GM21717 (cell line): ENCODE measurements around the gene L3MBTL3.

Experiments used
- ATAC-seq: cut with Tn5 transposase; IDR thresholded peaks from one replicate; pipeline ENCODE4 v1.9.1; 2021; ENCODE audit warnings: mild to moderate bottlenecking, moderate library complexity; ENCODE audit not compliant: unreplicated experiment

The L3MBTL3 gene

DNA sequence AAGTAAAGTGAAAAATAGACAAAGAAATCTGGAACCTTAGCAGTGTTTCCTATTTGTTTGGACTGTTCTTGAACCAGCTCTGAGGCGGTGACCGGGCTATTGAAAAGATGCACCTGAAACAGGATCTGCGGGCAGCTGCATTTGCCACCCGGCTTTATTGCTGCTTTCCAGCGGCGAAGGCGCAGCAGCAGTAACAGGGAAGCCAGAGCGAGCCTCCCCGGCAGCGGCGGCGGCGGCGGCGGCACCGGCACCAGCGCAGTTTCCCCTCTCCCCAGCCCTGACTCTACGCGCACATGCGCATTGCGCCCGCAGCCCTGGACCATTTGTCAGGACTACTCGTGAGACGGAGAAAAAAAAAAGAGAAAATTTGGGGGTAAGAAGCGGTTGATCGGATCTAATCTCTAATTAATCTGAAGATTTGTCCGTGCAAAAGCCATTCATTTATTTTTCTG, at the start of gene L3MBTL3:
Gene L3MBTL3 (plus strand): TSS at position 290 of the 452 bp plus-strand sequence. CDS start 24,119 bp downstream, outside the sequence.
- peak; percentile 66 for ATAC-seq

- ATAC-seq: no peak
Observed at GRCh38 chr6:129969064-129969463, 49.3 kb upstream of the L3MBTL3 start.

DNA sequence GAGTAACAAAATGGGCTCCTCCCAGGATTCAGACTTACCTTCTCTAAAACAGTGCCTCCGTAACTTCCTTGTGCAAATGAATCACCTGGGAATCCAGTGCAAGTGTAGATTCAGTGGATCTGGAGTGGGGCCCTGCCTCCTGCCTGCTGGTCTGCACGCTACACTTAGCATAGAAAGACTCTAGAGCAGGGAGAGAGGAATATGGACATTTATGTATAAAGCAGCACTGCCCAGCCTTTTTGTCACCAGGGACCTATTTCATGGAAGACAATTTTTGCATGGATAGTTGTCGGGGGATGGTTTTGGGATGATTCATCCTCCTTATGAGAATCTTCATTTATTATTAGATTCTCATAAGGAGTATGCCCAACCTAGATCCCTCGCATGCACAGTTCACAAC, 42.3 kb upstream of the L3MBTL3 start:
- ATAC-seq: no peak

- no peak for ATAC-seq
Observed at GRCh38 chr6:129978148-129978916, 40.0 kb upstream of the L3MBTL3 start.

- no peak for ATAC-seq
Observed at GRCh38 chr6:129980821-129981220, 37.6 kb upstream of the L3MBTL3 start.

DNA sequence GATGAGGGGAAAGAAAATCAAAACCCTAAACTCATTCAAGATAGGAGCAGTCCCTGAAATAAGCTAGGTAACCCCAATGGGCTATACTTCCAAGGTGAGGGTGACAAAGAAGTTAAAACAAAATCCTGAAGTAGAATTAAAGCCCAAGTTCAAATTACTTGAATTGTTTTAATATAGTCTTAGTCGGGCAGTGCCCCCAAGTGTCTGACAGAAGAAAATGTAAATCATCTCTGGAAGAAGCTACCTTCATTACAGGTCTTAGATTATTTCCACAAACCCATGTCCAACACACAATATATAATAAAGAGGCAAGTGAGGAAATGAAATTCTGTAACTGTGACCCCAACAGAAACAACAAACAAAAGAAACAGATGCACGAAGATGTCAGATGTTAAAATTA, 36.8 kb upstream of the L3MBTL3 start:
- no peak for ATAC-seq

DNA sequence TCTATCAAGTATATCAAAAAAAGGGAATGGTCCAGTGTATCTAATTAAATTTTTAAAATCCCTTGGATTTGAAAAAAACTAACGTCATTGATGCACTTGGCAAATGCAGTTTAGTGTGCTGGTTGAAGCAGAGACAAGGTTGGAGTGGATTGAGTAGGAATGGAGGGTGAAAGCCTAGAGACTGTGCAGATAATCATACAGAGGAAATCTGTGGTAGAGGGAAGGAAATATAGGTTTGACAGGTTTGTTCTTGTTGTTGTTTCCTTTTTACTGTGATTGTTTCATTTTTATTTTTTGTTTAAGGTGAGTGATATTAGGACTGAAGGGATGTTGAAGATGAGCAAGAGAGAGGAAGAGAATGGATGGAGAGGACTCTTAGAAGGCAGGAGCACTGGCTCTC, 29.0 kb upstream of the L3MBTL3 start:
- ATAC-seq: no peak

- no peak for ATAC-seq
Observed at GRCh38 chr6:129992881-129993280, 25.5 kb upstream of the L3MBTL3 start.

DNA sequence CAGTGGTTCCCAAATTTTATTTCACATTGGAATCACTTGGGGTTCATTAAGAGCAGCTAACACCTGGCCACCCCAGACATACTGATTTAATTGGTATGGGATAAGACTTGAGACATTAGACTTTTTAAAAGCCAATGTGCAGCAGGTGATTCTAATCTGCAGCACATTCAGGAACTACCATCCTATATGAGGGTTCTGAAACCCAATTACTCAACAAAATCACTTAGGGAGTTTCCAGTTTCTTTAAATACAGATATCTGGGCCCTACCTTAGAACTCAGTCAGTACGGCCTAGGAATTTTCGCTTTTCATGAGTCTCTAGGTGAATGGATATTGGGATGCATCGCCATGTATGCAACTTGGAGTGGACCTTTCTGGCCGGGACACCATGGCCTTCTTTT, 24.0 kb upstream of the L3MBTL3 start:
- ATAC-seq: no peak

- no peak for ATAC-seq
Observed at GRCh38 chr6:129996387-129996786, 22.0 kb upstream of the L3MBTL3 start.

GRCh38 chr6:130000526-130001421, 17.6 kb upstream of the L3MBTL3 start:
- no peak for ATAC-seq

DNA sequence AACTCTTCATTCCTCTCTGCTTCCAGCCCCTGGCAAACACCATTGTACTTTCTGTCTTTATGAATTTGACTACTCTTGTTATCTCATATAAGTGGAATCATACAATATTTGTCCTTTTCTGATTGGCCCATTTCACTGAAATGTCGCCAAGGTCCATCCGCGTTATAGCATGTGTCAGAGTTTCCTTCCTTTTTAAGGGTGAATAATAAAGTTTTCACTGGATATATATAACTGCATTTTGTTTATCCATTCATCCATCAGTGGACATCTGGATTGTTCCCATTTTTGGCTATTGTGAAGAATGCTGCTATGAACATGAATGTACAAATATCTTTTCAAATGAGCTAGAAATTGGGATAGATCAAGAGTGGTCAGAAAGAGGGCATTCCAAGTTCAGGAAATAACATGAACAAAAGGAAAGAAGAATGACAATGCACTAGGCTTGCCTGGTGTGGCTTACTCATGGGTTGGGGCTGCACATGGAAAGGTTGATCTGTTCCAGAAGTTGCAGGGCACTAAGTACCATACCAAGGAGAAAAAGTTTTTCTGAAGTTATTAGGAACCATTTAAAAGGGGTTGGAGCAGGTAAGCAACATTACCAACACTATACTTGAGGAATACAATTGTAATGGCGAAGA, 10.0 kb upstream of the L3MBTL3 start:
- ATAC-seq: no peak

DNA sequence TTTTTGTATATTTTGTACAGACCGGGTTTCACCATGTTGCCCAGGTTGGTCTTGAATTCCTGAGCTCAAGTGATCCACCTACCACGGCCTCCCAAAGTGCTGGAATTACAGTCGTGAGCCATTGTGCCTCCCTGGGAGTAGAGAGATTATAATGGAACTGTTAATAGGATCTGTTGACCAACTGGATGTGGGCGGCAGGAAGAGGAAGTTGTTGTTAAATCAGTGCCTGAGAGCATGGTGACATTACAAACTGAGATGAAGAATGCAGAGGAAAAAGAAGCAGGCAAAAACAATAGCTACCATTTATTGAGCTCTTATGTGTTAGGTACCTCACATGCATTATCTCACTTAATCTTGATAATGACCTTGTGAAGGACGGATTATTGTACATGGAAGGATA, 9.2 kb upstream of the L3MBTL3 start:
- no peak for ATAC-seq

GRCh38 chr6:130010387-130010786, 8.0 kb upstream of the L3MBTL3 start:
- ATAC-seq: no peak

DNA sequence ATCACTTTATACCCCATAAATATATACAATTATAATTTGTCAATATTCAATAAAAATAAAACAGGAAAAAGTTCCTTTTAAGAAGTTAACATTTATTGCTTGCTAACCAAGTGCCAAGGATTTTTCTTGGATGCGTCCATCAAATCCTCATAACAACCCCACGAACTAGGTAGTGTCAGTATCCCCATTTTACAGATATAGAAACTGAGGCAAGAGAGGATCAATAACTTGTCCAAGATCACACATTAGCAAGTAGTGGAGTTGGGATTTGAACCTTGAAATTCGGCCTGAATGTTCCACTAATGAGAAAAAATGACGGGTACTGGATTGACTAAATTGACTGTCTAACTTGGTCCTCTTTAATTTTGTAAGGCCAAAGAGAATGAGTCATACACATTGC, 5.7 kb upstream of the L3MBTL3 start:
- no peak for ATAC-seq

DNA sequence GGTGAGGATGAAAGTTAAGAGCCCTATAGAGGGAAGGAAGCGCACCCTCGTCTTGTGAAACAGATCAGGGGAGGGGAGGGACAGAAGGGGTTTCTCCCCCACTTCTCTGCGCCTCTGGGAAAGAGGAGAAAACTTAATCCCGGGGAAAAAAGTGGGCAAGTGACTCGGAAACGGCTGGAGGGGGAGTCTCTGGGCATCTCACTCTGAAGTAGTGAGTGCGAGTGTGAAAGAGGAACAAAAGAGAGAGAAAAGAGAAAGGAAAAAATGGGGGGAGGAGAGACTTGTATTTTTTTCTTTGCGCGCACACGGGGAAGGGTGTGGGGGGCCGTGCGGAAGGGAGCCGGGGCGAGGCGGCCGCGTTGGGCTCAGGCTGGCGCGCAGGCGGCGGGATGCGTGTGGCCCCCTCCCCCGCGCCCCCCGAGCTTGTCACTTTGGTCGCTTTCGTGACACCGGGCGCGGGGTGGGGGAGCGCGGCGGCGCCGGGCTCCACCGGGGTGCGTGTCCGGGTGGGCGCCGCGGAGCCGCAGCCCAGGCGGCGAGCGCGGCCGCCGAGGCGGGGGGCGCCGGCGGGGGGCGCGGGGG, 454 bp downstream of the L3MBTL3 start:
- ATAC-seq: peak; percentile 41

DNA sequence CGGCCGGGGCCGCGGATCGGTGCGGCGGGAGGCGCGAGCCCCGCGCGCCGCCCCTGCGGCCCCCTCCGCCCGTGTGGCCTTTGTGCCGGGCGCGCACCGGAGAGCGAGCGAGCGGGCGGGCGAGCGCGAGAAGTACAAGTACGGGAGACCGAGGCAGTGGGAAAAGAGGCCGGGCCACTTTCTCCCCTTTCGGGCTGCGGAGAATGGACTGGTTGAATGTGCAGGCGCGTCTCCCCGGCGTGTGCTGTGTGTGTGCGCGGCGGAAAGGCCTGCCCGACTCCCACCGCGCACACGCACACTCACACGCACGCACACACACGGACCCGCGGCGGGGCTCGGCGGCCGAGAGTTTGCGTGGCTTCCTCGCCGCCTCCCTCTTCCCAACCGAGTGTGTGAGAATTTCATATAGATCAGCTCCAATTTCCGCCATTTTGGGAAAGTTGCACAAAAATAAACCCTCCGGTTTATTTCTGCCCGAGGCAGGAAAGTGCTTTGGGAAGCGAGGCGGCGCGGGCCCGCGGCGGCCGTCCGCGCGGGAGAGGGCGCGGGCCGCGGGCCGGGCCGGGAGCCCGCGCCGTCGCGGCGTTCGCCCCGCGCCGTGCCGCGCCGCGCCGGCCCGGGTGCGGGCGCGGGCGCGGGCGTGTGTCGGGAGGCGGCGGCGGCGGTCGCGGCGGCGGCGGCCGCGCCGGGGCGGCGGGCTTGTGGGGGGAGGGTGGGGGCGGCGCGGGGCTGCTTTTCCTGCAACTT, 1.1 kb downstream of the L3MBTL3 start:
- ATAC-seq: peak; percentile 23

DNA sequence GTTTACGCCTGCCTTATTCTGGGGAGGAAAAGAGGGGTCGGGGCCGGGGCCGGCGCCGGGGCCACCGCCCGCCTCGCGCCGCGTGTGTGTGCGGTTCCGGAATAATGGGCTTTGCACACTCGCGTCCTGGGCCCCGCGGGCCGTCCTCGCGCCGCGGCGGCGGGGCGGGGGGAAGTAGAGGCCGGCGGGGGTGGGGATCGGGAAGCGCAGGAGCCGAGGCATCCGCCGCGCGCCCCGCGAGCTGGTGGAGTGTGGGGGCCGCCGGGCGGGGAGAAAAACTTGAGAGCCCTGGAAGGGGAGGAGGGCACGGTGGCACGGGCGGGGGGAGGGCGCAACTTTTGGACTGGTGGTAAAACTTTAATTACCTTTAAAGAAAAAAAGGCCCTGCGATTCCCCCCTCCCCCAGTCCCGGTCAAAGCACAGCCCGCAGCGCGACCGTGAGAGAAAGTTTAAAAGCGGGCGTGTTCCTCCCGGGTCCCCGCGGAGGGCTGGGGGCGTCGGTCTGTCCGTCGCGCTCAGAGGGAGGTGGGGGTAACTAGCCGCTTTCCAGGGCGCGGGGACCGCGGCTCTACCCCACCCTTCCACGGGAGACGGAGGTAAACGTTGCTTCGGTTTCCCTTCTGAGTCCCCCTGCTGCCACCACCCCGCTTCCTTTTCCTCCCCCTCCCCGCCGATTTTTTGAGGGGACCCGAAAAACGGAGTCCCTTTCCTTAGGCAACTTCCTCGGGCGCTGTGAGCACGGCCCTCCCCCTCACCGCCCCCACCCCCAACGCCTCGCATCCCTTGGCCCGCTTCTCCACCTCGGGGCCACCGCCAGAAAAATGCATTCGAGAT, 1.9 kb downstream of the L3MBTL3 start:
- no peak for ATAC-seq

- ATAC-seq: peak; percentile 54
Observed at GRCh38 chr6:130020907-130021629, 2.7 kb downstream of the L3MBTL3 start.
